Osteocyte (in vitro differentiated cells): ENCODE data around the gene VRK2. TPM values are rescaled to one million over a fixed set of nuclear protein-coding genes. Genes with fewer than 3 reads are reported as not detected.

Experiments
- DNase-seq: peaks from one replicate; pipeline ENCODE4 v3.0.0; 2021; ENCODE audit warnings: mixed read lengths; ENCODE audit not compliant: unreplicated experiment; ENCODE audit errors: extremely low spot score
- H3K27ac Mint-ChIP-seq: one replicate; pipeline ENCODE4 v1.8.0; 2021; ENCODE audit warnings: mild to moderate bottlenecking, mixed read lengths; ENCODE audit not compliant: unreplicated experiment
- H3K27me3 Mint-ChIP-seq: one replicate; pipeline ENCODE4 v1.8.0; 2021; ENCODE audit warnings: mixed read lengths; ENCODE audit not compliant: unreplicated experiment
- H3K36me3 Mint-ChIP-seq: one replicate; pipeline ENCODE4 v1.8.0; 2021; ENCODE audit warnings: mixed read lengths; ENCODE audit not compliant: unreplicated experiment
- H3K4me1 Mint-ChIP-seq: one replicate; pipeline ENCODE4 v1.8.0; 2021; ENCODE audit warnings: mixed read lengths; ENCODE audit not compliant: unreplicated experiment
- H3K4me3 Mint-ChIP-seq: one replicate; pipeline ENCODE4 v1.8.0; 2021; ENCODE audit warnings: mild to moderate bottlenecking, moderate library complexity, mixed read lengths; ENCODE audit not compliant: unreplicated experiment
- H3K9me3 Mint-ChIP-seq: one replicate; pipeline ENCODE4 v1.8.0; 2021; ENCODE audit warnings: mixed read lengths; ENCODE audit not compliant: unreplicated experiment
- CTCF ChIP-seq: fragments of 200-600 bp; sonication (generic); IDR thresholded peaks from 2 replicates; pipeline ENCODE4 v1.5.0; 2021; ENCODE audit warnings: antibody characterized with exemption, mild to moderate bottlenecking, moderate library complexity
- total RNA-seq: library from RNA; stranded (reverse); gene quantifications from 2 replicates; pipeline ENCODE4 v1.2.1, GENCODE V29; 2021

The VRK2 gene
- total RNA-seq, 1 donor from 2014 or later = 19.6 TPM

GRCh38 chr2:58120626-58121229, 74.1 kb downstream of the VRK2 start:
- no peak overlapping the region for H3K27ac Mint-ChIP-seq
- no peaks in the 10 kb centered on the region for H3K9me3 Mint-ChIP-seq
- H3K36me3 Mint-ChIP-seq = peaks cover 2% of the 10 kb centered on the region
- TF ChIP-seq CTCF = no peak
- DNase-seq = no peak
- H3K4me3 Mint-ChIP-seq = no peak overlapping the region
- H3K27me3 Mint-ChIP-seq = no peaks in the 10 kb centered on the region
- H3K4me1 Mint-ChIP-seq = no peaks in the 10 kb centered on the region

GRCh38 chr2:58122040-58122439, 75.4 kb downstream of the VRK2 start:
- no peak for TF ChIP-seq CTCF
- Mint-ChIP-seq H3K27ac (no peak overlapping the region), H3K36me3 (peaks cover 2% of the 10 kb centered on the region), H3K4me3 (no peak overlapping the region), H3K9me3 (no peaks in the 10 kb centered on the region), H3K4me1 (no peaks in the 10 kb centered on the region), H3K27me3 (no peaks in the 10 kb centered on the region)
- no peak for DNase-seq

- no peak for TF ChIP-seq CTCF
- DNase-seq = no peak
- Mint-ChIP-seq H3K9me3 (no peaks in the 10 kb centered on the region), H3K27me3 (no peaks in the 10 kb centered on the region), H3K27ac (no peak overlapping the region), H3K36me3 (peaks cover 2% of the 10 kb centered on the region), H3K4me3 (no peak overlapping the region), H3K4me1 (no peaks in the 10 kb centered on the region)
Observed at GRCh38 chr2:58122540-58122939, 75.9 kb downstream of the VRK2 start.

GRCh38 chr2:58127111-58127510, 80.5 kb downstream of the VRK2 start:
- no peak for TF ChIP-seq CTCF
- no peaks in the 10 kb centered on the region for H3K36me3 Mint-ChIP-seq
- H3K27ac Mint-ChIP-seq = no peak overlapping the region
- no peaks in the 10 kb centered on the region for H3K9me3 Mint-ChIP-seq
- no peak for DNase-seq
- no peaks in the 10 kb centered on the region for H3K27me3 Mint-ChIP-seq
- H3K4me3 Mint-ChIP-seq = no peak overlapping the region
- peaks cover 24% of the 10 kb centered on the region for H3K4me1 Mint-ChIP-seq

GRCh38 chr2:58130238-58130637, 83.6 kb downstream of the VRK2 start:
- H3K27me3 Mint-ChIP-seq = no peaks in the 10 kb centered on the region
- no peak for DNase-seq
- no peaks in the 10 kb centered on the region for H3K36me3 Mint-ChIP-seq
- no peak overlapping the region for H3K4me3 Mint-ChIP-seq
- peaks cover 34% of the 10 kb centered on the region for H3K4me1 Mint-ChIP-seq
- TF ChIP-seq CTCF = no peak
- no peak overlapping the region for H3K27ac Mint-ChIP-seq
- H3K9me3 Mint-ChIP-seq = no peaks in the 10 kb centered on the region
